ENCODE results near the gene STARD9. TPM values are rescaled to one million over a fixed set of nuclear protein-coding genes. Genes with fewer than 3 reads are reported as not detected.
"Not testable (repeated sequence)": the region's sequence is repeated elsewhere in the genome, so short reads cannot be mapped to it uniquely, and the experiment has no call there.

The STARD9 gene
- total and polyA plus RNA-seq, 12 donors, result 2.3 to 15.7 (median 6.1) TPM

- Histone ChIP-seq H3K27ac (peak overlapping the region; percentile 28 to 78 (median 68)), H3K36me3 (peaks cover 0 to 43% (median 0%) of the 10 kb centered on the region in 9 donors), H3K4me3 (peak overlapping the region in 1 of 10 donors; percentile 13), H3K9me3 (no peaks in the 10 kb centered on the region), H3K27me3 (no peaks in the 10 kb centered on the region), H3K4me1 (peaks cover 3 to 73% (median 36%) of the 10 kb centered on the region in 9 donors)
- ATAC-seq (peak; percentile 61 to 89 (median 86)), DNase-seq (peak; percentile 29 to 57)
- intact Hi-C loops (cut with DNase I), result loop anchor here in 1 of 10 donors (10.0 kb wide), 1 partner anchor 52 kb away; no protein-coding TSS in a partner anchor
- TF ChIP-seq CTCF (IDR thresholded peaks at IDR 0.05), result no peak
- WGBS, 2 donors, result 41 to 47% methylated on average over 4 of the region's 4 CpGs
Observed at GRCh38 chr15:42593143-42593542, 17.7 kb downstream of the STARD9 start.

GRCh38 chr15:42594095-42594494 is 18.7 kb downstream of the STARD9 start:
- intact Hi-C loops (cut with DNase I), result loop anchor here in 1 of 10 donors (10.0 kb wide), 1 partner anchor 51 kb away; no protein-coding TSS in a partner anchor
- TF ChIP-seq CTCF (IDR thresholded peaks at IDR 0.05), result no peak

GRCh38 chr15:42595626-42596240 is 20.3 kb downstream of the STARD9 start:
- Histone ChIP-seq H3K27ac (peak overlapping the region in 7 of 10 donors; percentile 11 to 72 (median 43)), H3K36me3 (peaks cover 0 to 35% (median 0%) of the 10 kb centered on the region in 9 donors), H3K9me3 (no peaks in the 10 kb centered on the region), H3K4me3 (no peak overlapping the region), H3K4me1 (peaks cover 3 to 67% (median 26%) of the 10 kb centered on the region in 9 donors), H3K27me3 (no peaks in the 10 kb centered on the region)
- ATAC-seq (peak in 7 of 8 donors; percentile 42 to 80 (median 65)), DNase-seq (peak in 1 of 2 donors; percentile 26)
- intact Hi-C loops (cut with DNase I), result loop anchor here in 1 of 10 donors (10.0 kb wide), 1 partner anchor 49 kb away; no protein-coding TSS in a partner anchor
- no peak for TF ChIP-seq CTCF (IDR thresholded peaks at IDR 0.05)
- 65 to 68% methylated on average over 4 of the region's 4 CpGs for WGBS, 2 donors

More at GRCh38 chr15:42594095-42594494, 18.7 kb downstream of the STARD9 start:
- peaks cover 0 to 47% (median 0%) of the 10 kb centered on the region in 9 donors for H3K36me3 ChIP-seq
- no peaks in the 10 kb centered on the region for H3K9me3 ChIP-seq
- H3K4me1 ChIP-seq, result peaks cover 3 to 64% (median 28%) of the 10 kb centered on the region in 9 donors
- peak overlapping the region in 9 of 10 donors; percentile 37 to 78 (median 68) for H3K27ac ChIP-seq
- no peak overlapping the region for H3K4me3 ChIP-seq
- no peaks in the 10 kb centered on the region for H3K27me3 ChIP-seq
- 65 to 70% methylated on average over 5 of the region's 5 CpGs for WGBS, 2 donors
- ATAC-seq (no peak), DNase-seq (no peak)

- 95 to 96% methylated on average over 29 to 30 of the region's 30 CpGs for WGBS, 2 donors
- H3K27ac ChIP-seq; H3K9me3 ChIP-seq; ATAC-seq; DNase-seq; intact Hi-C loops (cut with DNase I); H3K27me3 ChIP-seq; H3K4me3 ChIP-seq: not testable (repeated sequence)
- H3K4me1 ChIP-seq, result peaks cover 6 to 44% (median 22%) of the 10 kb centered on the region in 9 donors
- H3K36me3 ChIP-seq, result peaks cover 0 to 20% (median 0%) of the 10 kb centered on the region in 9 donors
Observed at GRCh38 chr15:42601316-42601715, 25.9 kb downstream of the STARD9 start.

- no peak overlapping the region for H3K4me3 ChIP-seq
- WGBS, 2 donors, result 91 to 95% methylated on average over 3 of the region's 3 CpGs
- H3K4me1 ChIP-seq, result peaks cover 3 to 45% (median 26%) of the 10 kb centered on the region in 9 donors
- ATAC-seq (no peak), DNase-seq (no peak)
- TF ChIP-seq CTCF (IDR thresholded peaks at IDR 0.05), result no peak
- H3K27me3 ChIP-seq, result no peaks in the 10 kb centered on the region
- intact Hi-C loops (cut with DNase I), result no loop called here
- peaks cover 0 to 11% (median 0%) of the 10 kb centered on the region in 9 donors for H3K36me3 ChIP-seq
- no peaks in the 10 kb centered on the region for H3K9me3 ChIP-seq
- H3K27ac ChIP-seq, result no peak overlapping the region
Observed at GRCh38 chr15:42602501-42602900, 27.1 kb downstream of the STARD9 start.
